ENCODE measurements around the gene GBF1. TPM values are rescaled to one million over a fixed set of nuclear protein-coding genes. Genes with fewer than 3 reads are reported as not detected.
A peak's percentile ranks its signal among the peaks of the same experiment; 100 is the strongest.

The GBF1 gene
- polyA plus RNA-seq, 3 donors from 2014 or later, result 3.5 to 23.2 (median 7.3) TPM

DNA sequence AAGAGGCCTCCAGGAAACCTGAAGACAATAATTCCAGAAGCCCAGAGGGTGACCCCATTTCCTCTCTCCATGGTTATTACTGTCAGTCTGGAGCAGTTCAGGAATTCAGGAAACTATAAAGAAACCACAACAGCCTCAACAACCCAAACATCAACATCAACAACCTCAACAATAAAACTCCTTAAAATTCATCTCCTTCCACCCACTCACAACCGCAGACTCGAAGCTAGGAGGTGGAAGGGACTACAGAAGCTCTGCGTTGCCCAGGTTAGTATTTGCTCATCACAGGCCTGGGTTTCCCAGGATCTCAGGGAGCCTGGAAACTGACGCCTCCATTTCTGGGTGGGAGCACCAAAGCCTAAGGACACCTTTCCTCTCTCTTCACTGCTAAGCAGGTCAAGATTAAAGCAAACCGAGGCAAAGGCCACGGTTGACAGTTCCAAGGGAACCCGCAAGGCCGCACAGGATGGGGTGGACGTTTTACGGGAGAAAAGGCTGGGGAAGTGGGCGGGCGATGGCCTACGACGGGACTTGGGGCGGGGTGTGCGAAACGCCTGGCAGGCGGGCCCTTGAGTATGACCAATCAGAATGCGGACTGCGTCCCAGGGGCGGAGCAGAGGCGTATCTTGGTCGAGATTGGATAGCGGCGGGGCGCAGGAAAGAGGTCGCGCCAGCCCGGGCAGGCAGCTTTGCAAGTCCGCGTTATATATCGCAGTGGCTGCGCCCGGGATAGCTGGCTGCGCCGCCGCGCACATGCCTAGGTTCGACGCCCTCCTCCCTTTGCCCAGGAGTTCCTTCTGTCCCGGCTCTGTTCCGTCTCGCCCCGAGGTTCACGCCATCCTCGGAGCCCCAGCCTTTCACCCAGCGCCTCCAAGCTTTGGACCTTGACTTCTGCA, 19.4 kb upstream of the GBF1 start, which contains the start of gene ELOVL3:
TSS of gene ELOVL3 (plus strand) at position 654 of the 896 bp plus-strand sequence. CDS start 250 bp downstream, outside the sequence.
- no peaks in the 10 kb centered on the region for H3K36me3 Mint-ChIP-seq
- no peaks in the 10 kb centered on the region for H3K9me3 Mint-ChIP-seq
- H3K27me3 Mint-ChIP-seq (ENCODE audit: low read depth in 3 of 3), result peaks cover 15 to 18% (median 15%) of the 10 kb centered on the region in 3 donors
- DNase-seq, result peak; percentile 83 to 87 (median 86)
- H3K27ac Mint-ChIP-seq, result peak within 1 kb of the TSS in 4 of 6 donors; percentile 43 to 76 (median 64)
- peak within 1 kb of the TSS; percentile 73 to 78 (median 76) for H3K4me3 Mint-ChIP-seq
- H3K4me1 Mint-ChIP-seq, result peaks cover 23 to 25% of the 10 kb centered on the region in 2 donors

DNA sequence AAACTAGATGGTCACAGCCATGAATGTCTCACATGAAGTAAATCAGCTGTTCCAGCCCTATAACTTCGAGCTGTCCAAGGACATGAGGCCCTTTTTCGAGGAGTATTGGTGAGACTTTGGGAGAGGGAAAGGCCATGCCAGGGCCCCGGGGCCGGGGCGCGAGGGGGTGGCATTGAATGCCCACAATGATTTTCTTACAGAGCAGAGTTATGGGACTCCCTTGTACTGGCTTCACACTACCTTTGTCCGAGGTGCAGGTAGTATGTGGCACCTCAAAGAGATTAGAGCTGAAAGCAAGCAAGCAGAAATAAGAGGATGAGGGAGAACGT, 18.8 kb upstream of the GBF1 start:
- DNase-seq, result no peak
- Mint-ChIP-seq H3K36me3 (no peaks in the 10 kb centered on the region), H3K4me1 (peaks cover 25% of the 10 kb centered on the region in 2 donors), H3K27ac (peak overlapping the region in 1 of 6 donors; percentile 41), H3K27me3 (ENCODE audit: low read depth in 3 of 3) (peaks cover 15 to 19% (median 16%) of the 10 kb centered on the region in 3 donors), H3K9me3 (no peaks in the 10 kb centered on the region), H3K4me3 (peak overlapping the region; percentile 73 to 78 (median 76))

DNA sequence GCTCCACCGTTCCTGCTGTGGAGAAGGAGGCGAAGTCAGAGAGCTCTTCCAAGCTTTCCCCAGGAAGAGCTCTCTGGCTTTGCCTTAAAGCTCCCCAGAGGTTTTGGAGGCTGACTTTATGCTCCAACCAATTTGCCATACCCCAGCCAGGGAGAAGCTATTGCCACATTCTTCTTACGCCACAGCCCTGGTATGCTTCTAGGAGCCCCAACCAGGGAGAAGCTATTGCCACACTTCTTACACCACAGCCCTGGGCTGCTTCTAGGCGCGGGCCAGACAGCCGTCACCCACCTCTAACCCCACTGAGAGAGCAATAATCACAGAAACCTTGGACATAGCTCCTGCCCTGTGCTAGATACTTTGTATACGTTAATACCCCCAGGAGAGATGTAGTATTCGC, 18.3 kb upstream of the GBF1 start:
- H3K4me1 Mint-ChIP-seq, result peaks cover 25 to 31% of the 10 kb centered on the region in 2 donors
- H3K4me3 Mint-ChIP-seq, result peak overlapping the region in 2 of 5 donors; percentile 21 to 46
- DNase-seq, result no peak
- H3K27me3 Mint-ChIP-seq (ENCODE audit: low read depth in 3 of 3), result peaks cover 16 to 23% (median 19%) of the 10 kb centered on the region in 3 donors
- no peaks in the 10 kb centered on the region for H3K36me3 Mint-ChIP-seq
- no peaks in the 10 kb centered on the region for H3K9me3 Mint-ChIP-seq
- H3K27ac Mint-ChIP-seq, result no peak overlapping the region

DNA sequence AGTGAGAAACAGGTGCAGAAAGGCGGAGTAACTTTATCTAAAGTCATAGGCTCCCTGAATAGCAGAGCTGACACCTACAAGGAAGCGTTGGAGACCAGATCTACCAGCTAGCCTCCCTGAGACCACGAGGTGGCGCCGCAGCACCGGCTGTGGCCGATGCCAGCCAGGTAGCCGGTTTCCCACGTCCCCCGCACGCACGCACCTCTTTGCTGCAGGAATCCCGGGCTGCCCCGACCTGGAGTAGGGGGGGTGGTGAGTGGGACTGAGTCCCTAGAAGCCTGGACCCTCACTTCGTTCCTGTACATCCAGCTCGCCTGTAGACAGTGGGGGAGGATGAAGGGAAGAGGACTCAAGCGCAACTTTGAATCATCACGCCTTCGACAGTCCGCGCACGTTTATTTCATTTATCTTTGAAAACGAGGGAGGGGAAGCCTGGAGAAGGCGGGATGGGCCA, 15.5 kb upstream of the GBF1 start:
- Mint-ChIP-seq H3K36me3 (no peaks in the 10 kb centered on the region), H3K27ac (peak overlapping the region in 1 of 6 donors; percentile 40), H3K4me3 (peak overlapping the region; percentile 80 to 88 (median 85)), H3K27me3 (ENCODE audit: low read depth in 3 of 3) (peaks cover 21 to 23% (median 21%) of the 10 kb centered on the region in 3 donors), H3K9me3 (no peaks in the 10 kb centered on the region), H3K4me1 (peaks cover 25 to 31% of the 10 kb centered on the region in 2 donors)
- DNase-seq, result peak; percentile 78 to 83 (median 81)

DNA sequence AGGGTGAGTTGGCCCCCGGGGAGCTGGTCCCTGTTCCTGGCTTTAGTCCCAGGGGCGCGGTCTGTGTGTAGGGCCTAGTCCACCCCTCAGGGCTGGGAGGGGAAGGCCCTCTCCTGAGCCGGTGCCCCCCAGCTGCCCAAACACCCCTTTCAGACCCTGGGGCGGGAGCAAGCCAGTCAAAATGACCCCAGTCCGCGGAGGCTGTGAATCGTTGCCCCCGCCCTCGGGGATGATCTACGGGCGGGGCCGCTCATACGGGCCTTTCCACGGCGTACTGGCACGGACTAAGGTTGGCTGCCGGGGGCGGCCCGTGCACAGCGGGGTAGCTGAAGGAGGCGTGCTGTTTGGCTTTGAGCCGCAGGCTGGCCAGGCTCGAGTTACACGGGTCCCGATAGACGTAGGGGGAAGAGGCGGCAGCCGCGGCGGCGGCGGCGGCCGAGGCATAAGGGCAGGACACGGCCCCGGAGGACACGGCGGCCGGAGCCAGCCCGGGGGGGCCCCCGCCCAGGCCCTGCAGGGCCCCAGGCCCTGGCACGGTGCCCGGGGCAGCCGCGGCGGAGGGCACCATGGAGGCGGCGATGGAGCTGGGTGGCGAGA, 15.0 kb upstream of the GBF1 start:
- H3K36me3 Mint-ChIP-seq, result no peaks in the 10 kb centered on the region
- no peaks in the 10 kb centered on the region for H3K9me3 Mint-ChIP-seq
- no peak overlapping the region for H3K27ac Mint-ChIP-seq
- peaks cover 25 to 31% of the 10 kb centered on the region in 2 donors for H3K4me1 Mint-ChIP-seq
- H3K27me3 Mint-ChIP-seq (ENCODE audit: low read depth in 3 of 3), result peaks cover 21 to 23% (median 22%) of the 10 kb centered on the region in 3 donors
- H3K4me3 Mint-ChIP-seq, result peak overlapping the region; percentile 80 to 88 (median 85)
- peak; percentile 18 to 26 (median 25) for DNase-seq

DNA sequence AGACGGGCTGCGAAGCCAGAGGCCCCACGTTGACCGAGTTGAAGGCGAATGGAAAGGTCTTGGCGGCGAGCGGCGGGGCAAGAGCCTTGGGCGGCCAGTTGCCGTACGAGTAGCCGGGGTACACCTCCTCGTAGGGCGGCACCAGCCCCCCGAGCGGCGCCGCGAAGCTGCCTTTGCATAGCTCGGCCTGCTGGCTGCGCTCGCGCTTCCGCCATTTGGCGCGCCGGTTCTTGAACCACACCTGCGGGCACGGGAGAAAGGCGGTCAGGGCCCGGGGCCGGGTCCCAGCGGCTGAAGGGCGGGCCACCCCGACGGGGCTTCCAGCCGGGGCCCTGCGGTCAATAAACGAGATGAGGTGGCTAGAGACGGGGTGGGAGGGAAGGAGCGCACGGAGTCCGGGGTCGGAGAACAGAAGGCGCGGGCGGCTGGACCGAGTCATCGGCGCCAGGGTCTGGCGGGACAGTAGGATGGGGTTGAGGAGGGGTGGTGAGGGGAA, 14.4 kb upstream of the GBF1 start:
- peaks cover 21 to 26% (median 25%) of the 10 kb centered on the region in 3 donors for H3K27me3 Mint-ChIP-seq (ENCODE audit: low read depth in 3 of 3)
- H3K36me3 Mint-ChIP-seq, result no peaks in the 10 kb centered on the region
- H3K4me3 Mint-ChIP-seq, result peak overlapping the region; percentile 66 to 86 (median 75)
- no peak overlapping the region for H3K27ac Mint-ChIP-seq
- peaks cover 21 to 30% of the 10 kb centered on the region in 2 donors for H3K4me1 Mint-ChIP-seq
- DNase-seq, result peak; percentile 35 to 42 (median 41)
- no peaks in the 10 kb centered on the region for H3K9me3 Mint-ChIP-seq

DNA sequence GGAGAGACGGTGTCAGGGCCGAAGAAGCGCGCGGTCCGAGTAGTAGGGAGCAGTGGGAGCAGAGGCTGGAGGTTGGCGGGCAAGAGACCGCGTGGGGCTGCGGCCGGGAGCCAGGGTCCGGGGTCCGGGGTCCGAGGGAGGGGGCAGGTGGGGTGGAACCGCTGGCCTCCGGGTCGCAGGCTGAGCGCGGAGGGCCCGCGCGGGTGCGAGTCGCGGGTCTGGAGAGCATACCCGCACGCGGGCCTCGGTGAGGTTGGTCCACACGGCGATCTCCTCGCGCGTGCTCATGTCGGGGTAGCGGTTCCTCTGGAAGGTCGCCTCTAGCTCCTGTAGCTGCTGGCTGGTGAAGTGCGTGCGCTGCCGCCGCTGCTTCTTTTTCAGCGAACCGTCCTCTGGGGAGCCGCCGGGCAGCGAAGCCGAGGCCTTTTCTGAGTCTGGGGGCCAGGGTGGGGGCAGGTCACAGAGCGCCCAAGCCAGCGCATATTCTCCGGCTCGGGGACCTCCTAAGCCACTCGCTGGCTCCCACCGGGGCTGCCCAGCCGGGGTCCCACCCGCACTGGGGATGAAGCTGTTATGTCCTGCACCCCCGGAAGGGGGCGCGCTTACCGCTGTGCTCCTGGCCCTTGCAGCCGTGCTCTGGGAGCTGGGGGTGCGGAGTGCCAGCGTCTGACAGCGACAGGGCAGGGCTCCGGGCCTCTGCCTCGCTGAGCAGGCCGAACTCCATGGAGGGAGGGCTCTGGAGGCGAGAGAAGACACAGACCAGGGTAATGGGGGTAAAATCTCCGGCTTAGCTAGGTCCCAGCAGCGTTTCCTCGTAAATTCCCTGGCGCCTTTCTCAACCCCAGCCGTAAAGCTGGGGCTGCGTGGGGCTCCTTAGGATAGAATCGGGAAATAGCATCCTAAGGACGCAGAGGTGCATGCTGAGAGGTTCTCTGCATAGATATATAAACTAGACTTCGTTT, 13.7 kb upstream of the GBF1 start:
- Mint-ChIP-seq H3K27me3 (ENCODE audit: low read depth in 3 of 3) (peaks cover 18 to 23% (median 20%) of the 10 kb centered on the region in 3 donors), H3K4me1 (peaks cover 14 to 22% of the 10 kb centered on the region in 2 donors), H3K36me3 (no peaks in the 10 kb centered on the region), H3K9me3 (no peaks in the 10 kb centered on the region), H3K27ac (no peak overlapping the region), H3K4me3 (peak overlapping the region; percentile 63 to 86 (median 68))
- peak; percentile 59 to 66 (median 59) for DNase-seq

DNA sequence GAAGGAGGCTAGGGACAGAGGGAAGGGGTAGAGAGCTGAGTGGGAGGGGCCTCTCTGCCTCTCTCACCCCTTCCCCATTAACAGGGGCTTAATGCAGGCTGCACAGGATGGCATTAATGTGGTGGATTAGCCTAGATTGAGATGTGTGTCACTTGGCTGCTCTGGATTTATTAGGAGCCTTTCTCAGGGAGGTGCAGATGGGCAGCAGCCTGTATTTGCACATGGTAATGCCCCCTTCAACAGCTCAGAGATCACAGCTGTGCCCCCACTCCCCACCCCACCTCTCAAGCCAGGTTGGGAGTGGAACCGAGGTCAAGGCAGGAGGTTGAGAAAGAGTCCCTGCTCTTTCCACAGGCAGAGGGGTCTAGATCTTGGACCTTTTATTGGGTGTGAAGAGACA, 11.3 kb upstream of the GBF1 start:
- H3K27ac Mint-ChIP-seq, result no peak overlapping the region
- no peak for DNase-seq
- H3K4me1 Mint-ChIP-seq, result peaks cover 9 to 19% of the 10 kb centered on the region in 2 donors
- H3K27me3 Mint-ChIP-seq (ENCODE audit: low read depth in 3 of 3), result peaks cover 14 to 17% (median 14%) of the 10 kb centered on the region in 3 donors
- no peak overlapping the region for H3K4me3 Mint-ChIP-seq
- no peaks in the 10 kb centered on the region for H3K36me3 Mint-ChIP-seq
- no peaks in the 10 kb centered on the region for H3K9me3 Mint-ChIP-seq

DNA sequence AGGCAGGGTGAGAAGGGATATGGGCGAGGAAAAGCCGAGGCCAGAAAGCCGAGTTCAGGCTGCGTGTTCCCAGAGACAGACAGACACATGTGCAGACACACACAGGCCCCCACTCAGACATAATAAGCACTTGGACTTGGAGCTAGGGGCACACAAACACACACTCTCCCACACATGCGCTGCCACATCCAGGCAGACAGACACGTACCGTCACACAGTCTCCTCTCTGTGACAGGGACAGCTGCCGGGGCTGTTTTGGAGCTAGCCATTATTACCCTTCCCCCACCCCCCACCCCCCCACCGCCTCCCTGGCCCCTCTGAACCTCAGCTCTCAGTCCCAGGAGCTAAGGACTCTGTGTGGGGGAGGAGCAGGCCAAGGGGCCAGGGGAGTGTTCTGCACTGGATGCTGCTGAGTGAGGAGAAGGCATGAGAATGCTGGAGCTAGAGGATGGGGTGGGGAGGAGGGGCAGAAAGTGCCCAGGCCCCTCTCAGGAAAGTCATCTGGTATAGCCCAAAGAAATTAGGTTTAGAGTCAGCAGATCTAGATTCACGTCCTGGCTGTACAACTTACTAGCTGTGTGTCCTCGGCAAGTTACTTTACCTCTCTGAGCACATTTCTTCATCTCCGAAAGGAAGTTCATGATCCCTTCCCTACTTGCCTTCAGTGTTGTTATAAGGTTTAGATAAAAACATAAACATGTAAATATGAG, 10.3 kb upstream of the GBF1 start:
- no peak overlapping the region for H3K27ac Mint-ChIP-seq
- H3K9me3 Mint-ChIP-seq, result no peaks in the 10 kb centered on the region
- no peak for DNase-seq
- H3K36me3 Mint-ChIP-seq, result no peaks in the 10 kb centered on the region
- peaks cover 4 to 12% of the 10 kb centered on the region in 2 donors for H3K4me1 Mint-ChIP-seq
- peaks cover 11 to 17% (median 13%) of the 10 kb centered on the region in 3 donors for H3K27me3 Mint-ChIP-seq (ENCODE audit: low read depth in 3 of 3)
- no peak overlapping the region for H3K4me3 Mint-ChIP-seq

DNA sequence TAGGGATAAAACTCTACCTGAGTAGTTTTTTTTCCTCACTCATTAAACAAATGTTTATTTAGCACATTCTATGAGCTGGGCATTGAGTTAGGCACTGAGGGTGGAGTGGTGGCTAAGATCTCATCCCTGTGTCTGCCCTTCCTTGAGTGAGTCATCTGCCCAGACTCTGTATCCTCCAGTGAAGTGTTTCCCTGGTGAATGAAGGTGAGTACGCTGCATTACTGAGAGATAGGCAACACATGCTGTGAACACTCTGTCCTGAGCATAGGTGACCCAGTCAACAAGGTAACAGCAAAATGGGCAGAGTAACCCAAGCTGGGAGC, 9.8 kb upstream of the GBF1 start:
- Mint-ChIP-seq H3K36me3 (no peaks in the 10 kb centered on the region), H3K4me1 (peaks cover 0 to 12% of the 10 kb centered on the region in 2 donors), H3K9me3 (no peaks in the 10 kb centered on the region), H3K27me3 (ENCODE audit: low read depth in 3 of 3) (peaks cover 13 to 21% (median 15%) of the 10 kb centered on the region in 3 donors), H3K27ac (no peak overlapping the region), H3K4me3 (no peak overlapping the region)
- DNase-seq, result no peak

DNA sequence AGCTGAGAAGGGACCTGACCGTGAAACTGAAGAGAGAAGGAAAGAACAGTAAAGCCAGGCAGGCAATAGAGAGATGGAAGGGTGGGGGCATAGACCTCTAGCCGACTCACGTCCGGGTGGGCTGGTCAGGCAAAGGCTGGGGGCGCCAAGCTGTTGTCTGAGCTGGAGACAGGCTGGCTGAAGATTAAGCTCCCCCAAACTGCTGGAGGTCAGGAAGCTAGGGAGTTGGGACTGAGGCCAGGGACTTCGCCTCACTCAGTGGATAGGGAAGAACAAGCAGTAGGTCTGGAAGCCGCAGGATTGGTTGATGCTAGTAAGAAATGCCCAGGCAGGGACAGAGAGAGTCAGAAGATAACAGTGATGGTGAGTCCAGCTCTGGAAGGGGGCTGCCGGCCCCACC, 9.3 kb upstream of the GBF1 start:
- Mint-ChIP-seq H3K27ac (no peak overlapping the region), H3K4me3 (no peak overlapping the region), H3K4me1 (peaks cover 2 to 14% of the 10 kb centered on the region in 2 donors), H3K9me3 (no peaks in the 10 kb centered on the region), H3K36me3 (no peaks in the 10 kb centered on the region), H3K27me3 (ENCODE audit: low read depth in 3 of 3) (peaks cover 15 to 21% (median 15%) of the 10 kb centered on the region in 3 donors)
- DNase-seq, result no peak

DNA sequence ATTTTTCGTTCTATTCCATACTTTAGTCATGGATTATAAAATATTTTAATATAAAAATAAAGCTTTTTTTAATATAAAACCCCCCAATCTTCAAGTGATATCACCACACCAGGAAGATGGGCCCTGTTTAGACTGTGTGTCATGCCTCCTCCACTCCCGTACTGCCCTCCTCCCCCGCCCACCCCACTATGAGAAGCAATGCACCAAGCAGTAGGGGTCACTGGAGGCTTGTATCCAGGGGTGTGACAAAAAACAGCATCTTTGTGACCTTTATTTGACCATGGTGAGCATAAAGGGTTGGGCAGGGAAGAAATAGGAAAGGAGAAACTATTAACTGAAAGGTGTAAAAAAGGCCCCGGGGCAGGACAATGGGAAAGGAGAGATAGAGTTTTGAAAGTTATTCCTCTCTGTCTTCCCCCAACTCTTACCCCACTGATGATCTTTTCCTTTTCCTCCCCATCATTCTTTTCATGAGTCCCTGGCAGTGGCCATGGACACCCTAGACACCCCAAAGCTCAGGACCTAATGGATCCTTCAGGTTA, 7.5 kb upstream of the GBF1 start:
- Mint-ChIP-seq H3K4me1 (peaks cover 16 to 18% of the 10 kb centered on the region in 2 donors), H3K27ac (no peak overlapping the region), H3K9me3 (no peaks in the 10 kb centered on the region), H3K36me3 (no peaks in the 10 kb centered on the region), H3K4me3 (no peak overlapping the region), H3K27me3 (ENCODE audit: low read depth in 3 of 3) (peaks cover 12 to 29% (median 12%) of the 10 kb centered on the region in 3 donors)
- no peak for DNase-seq

All from immature natural killer cell (primary cell).